ENCODE measurements around the gene LRRC23. TPM values are rescaled to one million over a fixed set of nuclear protein-coding genes. Genes with fewer than 3 reads are reported as not detected.
A peak's percentile ranks its signal among the peaks of the same experiment; 100 is the strongest.
"Not testable (repeated sequence)": the region's sequence is repeated elsewhere in the genome, so short reads cannot be mapped to it uniquely, and the experiment has no call there.

Gene LRRC23
- 1 to 10 TPM; 4.1 to 8.7 (median 7.1) TPM for polyA plus RNA-seq (ENCODE audit: low read depth in 6 of 6)

GRCh38 chr12:6904280-6905276 lies at the start of gene LRRC23:
Gene LRRC23, plus strand, starts transcription at chr12:6904822. Its CDS starts 812 bp downstream, at chr12:6905634.
- H3K9me3 Mint-ChIP-seq, result no peaks in the 10 kb centered on the region
- H3K27ac Mint-ChIP-seq, result peak within 1 kb of the TSS in 3 of 6 donors; percentile 32 to 44 (median 37)
- H3K4me1 Mint-ChIP-seq, result peaks cover 0 to 1% (median 0%) of the 10 kb centered on the region in 3 donors
- ATAC-seq (ENCODE audit: low read depth in 2 of 2) (peak; percentile 91 to 95), DNase-seq (peak; percentile 97)
- H3K36me3 Mint-ChIP-seq, result no peaks in the 10 kb centered on the region
- peak within 1 kb of the TSS in 1 of 8 donors; percentile 17 for H3K4me3 Mint-ChIP-seq
- no peaks in the 10 kb centered on the region for H3K27me3 Mint-ChIP-seq

- ATAC-seq (ENCODE audit: low read depth in 2 of 2), result no peak
- H3K27ac Mint-ChIP-seq, result no peak overlapping the region
Measured at GRCh38 chr12:6855322-6855721, 49.3 kb upstream of the LRRC23 start.

GRCh38 chr12:6858799-6859198 lies 45.8 kb upstream of the LRRC23 start:
- no peak overlapping the region for H3K4me3 Mint-ChIP-seq
- peaks cover 21 to 42% of the 10 kb centered on the region in 2 donors for H3K36me3 Mint-ChIP-seq
- no peak for DNase-seq
- H3K27ac Mint-ChIP-seq, result no peak overlapping the region
- ATAC-seq (ENCODE audit: low read depth in 2 of 2), result no peak
- H3K4me1 Mint-ChIP-seq, result peaks cover 4 to 16% (median 5%) of the 10 kb centered on the region in 3 donors
- no peaks in the 10 kb centered on the region for H3K9me3 Mint-ChIP-seq
- H3K27me3 Mint-ChIP-seq, result no peaks in the 10 kb centered on the region

More at GRCh38 chr12:6855322-6855721, 49.3 kb upstream of the LRRC23 start:
- no peak for DNase-seq
- Mint-ChIP-seq H3K9me3 (no peaks in the 10 kb centered on the region), H3K4me1 (peaks cover 22 to 30% (median 26%) of the 10 kb centered on the region in 3 donors), H3K4me3 (peak overlapping the region in 1 of 8 donors; percentile 2), H3K27me3 (no peaks in the 10 kb centered on the region), H3K36me3 (peaks cover 12 to 23% of the 10 kb centered on the region in 2 donors)

GRCh38 chr12:6860116-6860515 lies 44.5 kb upstream of the LRRC23 start:
- no peak overlapping the region for H3K27ac Mint-ChIP-seq
- no peak for DNase-seq
- H3K36me3 Mint-ChIP-seq, result peaks cover 27 to 48% of the 10 kb centered on the region in 2 donors

GRCh38 chr12:6860942-6861341 lies 43.7 kb upstream of the LRRC23 start:
- Mint-ChIP-seq H3K27ac (no peak overlapping the region), H3K4me3 (peak overlapping the region in 1 of 8 donors; percentile 8), H3K4me1 (peaks cover 0 to 11% (median 3%) of the 10 kb centered on the region in 3 donors), H3K9me3 (no peaks in the 10 kb centered on the region), H3K27me3 (no peaks in the 10 kb centered on the region), H3K36me3 (peaks cover 24 to 45% of the 10 kb centered on the region in 2 donors)
- DNase-seq, result no peak
- ATAC-seq (ENCODE audit: low read depth in 2 of 2), result no peak

More at GRCh38 chr12:6860116-6860515, 44.5 kb upstream of the LRRC23 start:
- Mint-ChIP-seq H3K9me3 (no peaks in the 10 kb centered on the region), H3K27me3 (no peaks in the 10 kb centered on the region), H3K4me3 (no peak overlapping the region), H3K4me1 (peaks cover 0 to 13% (median 0%) of the 10 kb centered on the region in 3 donors)
- no peak for ATAC-seq (ENCODE audit: low read depth in 2 of 2)

- ATAC-seq (ENCODE audit: low read depth in 2 of 2), result no peak
- Mint-ChIP-seq H3K4me1 (peaks cover 0 to 11% (median 4%) of the 10 kb centered on the region in 3 donors), H3K36me3 (peaks cover 24 to 42% of the 10 kb centered on the region in 2 donors), H3K4me3 (peak overlapping the region in 1 of 8 donors; percentile 8), H3K9me3 (no peaks in the 10 kb centered on the region), H3K27ac (no peak overlapping the region), H3K27me3 (no peaks in the 10 kb centered on the region)
- no peak for DNase-seq
Measured at GRCh38 chr12:6861391-6861790, 43.2 kb upstream of the LRRC23 start.

GRCh38 chr12:6863033-6863432 lies 41.6 kb upstream of the LRRC23 start:
- H3K36me3 Mint-ChIP-seq, result peaks cover 20 to 30% of the 10 kb centered on the region in 2 donors

GRCh38 chr12:6863586-6864321 lies 40.9 kb upstream of the LRRC23 start:
- no peak for ATAC-seq (ENCODE audit: low read depth in 2 of 2)
- H3K4me3 Mint-ChIP-seq, result peak overlapping the region in 1 of 8 donors; percentile 59
- DNase-seq, result no peak
- H3K4me1 Mint-ChIP-seq, result peaks cover 9 to 19% (median 15%) of the 10 kb centered on the region in 3 donors
- H3K36me3 Mint-ChIP-seq, result peaks cover 17 to 28% of the 10 kb centered on the region in 2 donors
- H3K27ac Mint-ChIP-seq, result peak overlapping the region in 1 of 6 donors; percentile 10
- H3K9me3 Mint-ChIP-seq, result no peaks in the 10 kb centered on the region
- no peaks in the 10 kb centered on the region for H3K27me3 Mint-ChIP-seq

More at GRCh38 chr12:6863033-6863432, 41.6 kb upstream of the LRRC23 start:
- peaks cover 1 to 12% (median 7%) of the 10 kb centered on the region in 3 donors for H3K4me1 Mint-ChIP-seq
- H3K9me3 Mint-ChIP-seq, result no peaks in the 10 kb centered on the region
- no peaks in the 10 kb centered on the region for H3K27me3 Mint-ChIP-seq
- no peak for DNase-seq
- no peak for ATAC-seq (ENCODE audit: low read depth in 2 of 2)
- H3K4me3 Mint-ChIP-seq, result no peak overlapping the region
- H3K27ac Mint-ChIP-seq, result no peak overlapping the region

GRCh38 chr12:6865307-6865706 lies 39.3 kb upstream of the LRRC23 start:
- Mint-ChIP-seq H3K4me3 (peak overlapping the region in 5 of 8 donors; percentile 48 to 93 (median 81)), H3K27ac (peak overlapping the region in 1 of 6 donors; percentile 65), H3K36me3 (peaks cover 16 to 28% of the 10 kb centered on the region in 2 donors), H3K4me1 (peaks cover 20 to 31% (median 24%) of the 10 kb centered on the region in 3 donors)
- ATAC-seq (ENCODE audit: low read depth in 2 of 2); DNase-seq; H3K27me3 Mint-ChIP-seq; H3K9me3 Mint-ChIP-seq: not testable (repeated sequence)

- ATAC-seq (ENCODE audit: low read depth in 2 of 2), result no peak
- DNase-seq, result no peak
- peaks cover 7 to 18% of the 10 kb centered on the region in 2 donors for H3K36me3 Mint-ChIP-seq
- peak overlapping the region in 2 of 6 donors; percentile 89 to 94 for H3K27ac Mint-ChIP-seq
- H3K27me3 Mint-ChIP-seq, result no peaks in the 10 kb centered on the region
- H3K4me1 Mint-ChIP-seq, result peaks cover 24 to 40% (median 30%) of the 10 kb centered on the region in 3 donors
- H3K9me3 Mint-ChIP-seq, result no peaks in the 10 kb centered on the region
- peak overlapping the region; percentile 81 to 98 (median 92) for H3K4me3 Mint-ChIP-seq
Measured at GRCh38 chr12:6866163-6866919, 38.3 kb upstream of the LRRC23 start.

GRCh38 chr12:6866920-6867412 lies 37.7 kb upstream of the LRRC23 start:
- Mint-ChIP-seq H3K36me3 (peaks cover 7 to 17% of the 10 kb centered on the region in 2 donors), H3K4me1 (peaks cover 28 to 47% (median 35%) of the 10 kb centered on the region in 3 donors), H3K27me3 (no peaks in the 10 kb centered on the region), H3K4me3 (peak overlapping the region; percentile 81 to 98 (median 92)), H3K27ac (peak overlapping the region in 5 of 6 donors; percentile 18 to 94 (median 67)), H3K9me3 (no peaks in the 10 kb centered on the region)
- ATAC-seq (ENCODE audit: low read depth in 2 of 2), result peak; percentile 3 to 13
- no peak for DNase-seq
